ENCODE results near the gene DSCAM. TPM values are rescaled to one million over a fixed set of nuclear protein-coding genes. Genes with fewer than 3 reads are reported as not detected.

The DSCAM gene
- total and polyA plus RNA-seq, 4 donors = 0.02 to 0.25 (median 0.09) TPM

GRCh38 chr21:40699366-40699765, 147.6 kb downstream of the DSCAM start:
- Histone ChIP-seq H3K9me3 (ENCODE audit: control insufficient read depth in 4 of 4, insufficient read depth in 3 of 4, low read length in 3 of 4) (no peaks in the 10 kb centered on the region), H3K4me1 (ENCODE audit: control insufficient read depth in 5 of 5, insufficient read depth in 5 of 5, low read length in 5 of 5) (no peaks in the 10 kb centered on the region), H3K4me3 (no peak overlapping the region), H3K9ac (ENCODE audit: insufficient read depth in 1 of 2, low read length in 2 of 2) (no peak overlapping the region), H3K36me3 (ENCODE audit: control insufficient read depth in 4 of 4, insufficient read depth in 4 of 4, low read length in 4 of 4) (no peaks in the 10 kb centered on the region), H3K27ac (ENCODE audit: low read depth in 1 of 2, low read length in 1 of 2) (no peak overlapping the region), H3K27me3 (ENCODE audit: control insufficient read depth in 3 of 3, insufficient read depth in 3 of 3, low read length in 2 of 3) (peaks cover 0 to 2% (median 0%) of the 10 kb centered on the region in 3 donors)
- ATAC-seq (ENCODE audit: insufficient read depth, low FRiP score) (no peak), DNase-seq (no peak)
- WGBS, 2 donors = 75 to 85% methylated on average over 3 of the region's 3 CpGs
- no peak for TF ChIP-seq CTCF (IDR thresholded peaks at IDR 0.05; ENCODE audit: control extremely low read depth, extremely low read depth)

- WGBS, 2 donors = 91 to 92% methylated on average over 6 of the region's 6 CpGs
- ATAC-seq (ENCODE audit: insufficient read depth, low FRiP score) (no peak), DNase-seq (no peak)
- no peaks in the 10 kb centered on the region for H3K4me1 ChIP-seq (ENCODE audit: control insufficient read depth in 5 of 5, insufficient read depth in 5 of 5, low read length in 5 of 5)
- no peak for TF ChIP-seq CTCF (IDR thresholded peaks at IDR 0.05; ENCODE audit: control extremely low read depth, extremely low read depth)
- H3K9me3 ChIP-seq (ENCODE audit: control insufficient read depth in 4 of 4, insufficient read depth in 3 of 4, low read length in 3 of 4) = no peaks in the 10 kb centered on the region
- H3K27ac ChIP-seq (ENCODE audit: low read depth in 1 of 2, low read length in 1 of 2) = no peak overlapping the region
- H3K36me3 ChIP-seq (ENCODE audit: control insufficient read depth in 4 of 4, insufficient read depth in 4 of 4, low read length in 4 of 4) = no peaks in the 10 kb centered on the region
- peaks cover 0 to 2% (median 0%) of the 10 kb centered on the region in 3 donors for H3K27me3 ChIP-seq (ENCODE audit: control insufficient read depth in 3 of 3, insufficient read depth in 3 of 3, low read length in 2 of 3)
- H3K4me3 ChIP-seq = no peak overlapping the region
- no peak overlapping the region for H3K9ac ChIP-seq (ENCODE audit: insufficient read depth in 1 of 2, low read length in 2 of 2)
These were observed 150.7 kb downstream of the DSCAM start for GRCh38 chr21:40696246-40696645.

GRCh38 chr21:40689840-40690360, 157.1 kb downstream of the DSCAM start:
- no peaks in the 10 kb centered on the region for H3K4me1 ChIP-seq (ENCODE audit: control insufficient read depth in 5 of 5, insufficient read depth in 5 of 5, low read length in 5 of 5)
- no peaks in the 10 kb centered on the region for H3K27me3 ChIP-seq (ENCODE audit: control insufficient read depth in 3 of 3, insufficient read depth in 3 of 3, low read length in 2 of 3)
- H3K36me3 ChIP-seq (ENCODE audit: control insufficient read depth in 4 of 4, insufficient read depth in 4 of 4, low read length in 4 of 4) = no peaks in the 10 kb centered on the region
- 65% methylated on average over 4 of the region's 4 CpGs for WGBS, 2 donors
- no peak overlapping the region for H3K4me3 ChIP-seq
- ATAC-seq (ENCODE audit: insufficient read depth, low FRiP score) (no peak), DNase-seq (no peak)
- no peak overlapping the region for H3K9ac ChIP-seq (ENCODE audit: insufficient read depth in 1 of 2, low read length in 2 of 2)
- H3K27ac ChIP-seq (ENCODE audit: low read depth in 1 of 2, low read length in 1 of 2) = no peak overlapping the region
- peaks cover 0 to 3% (median 0%) of the 10 kb centered on the region in 4 donors for H3K9me3 ChIP-seq (ENCODE audit: control insufficient read depth in 4 of 4, insufficient read depth in 3 of 4, low read length in 3 of 4)
- TF ChIP-seq CTCF (IDR thresholded peaks at IDR 0.05; ENCODE audit: control extremely low read depth, extremely low read depth) = no peak

- 91 to 92% methylated on average over 4 of the region's 4 CpGs for WGBS, 2 donors
- no peaks in the 10 kb centered on the region for H3K36me3 ChIP-seq (ENCODE audit: control insufficient read depth in 4 of 4, insufficient read depth in 4 of 4, low read length in 4 of 4)
These were observed 157.7 kb downstream of the DSCAM start for GRCh38 chr21:40689217-40689616.

More at GRCh38 chr21:40689217-40689616, 157.7 kb downstream of the DSCAM start:
- ATAC-seq (ENCODE audit: insufficient read depth, low FRiP score) (no peak), DNase-seq (no peak)
- TF ChIP-seq CTCF (IDR thresholded peaks at IDR 0.05; ENCODE audit: control extremely low read depth, extremely low read depth) = no peak
- Histone ChIP-seq H3K9me3 (ENCODE audit: control insufficient read depth in 4 of 4, insufficient read depth in 3 of 4, low read length in 3 of 4) (peaks cover 0 to 3% (median 0%) of the 10 kb centered on the region in 4 donors), H3K4me3 (no peak overlapping the region), H3K27ac (ENCODE audit: low read depth in 1 of 2, low read length in 1 of 2) (no peak overlapping the region), H3K9ac (ENCODE audit: insufficient read depth in 1 of 2, low read length in 2 of 2) (no peak overlapping the region), H3K4me1 (ENCODE audit: control insufficient read depth in 5 of 5, insufficient read depth in 5 of 5, low read length in 5 of 5) (no peaks in the 10 kb centered on the region), H3K27me3 (ENCODE audit: control insufficient read depth in 3 of 3, insufficient read depth in 3 of 3, low read length in 2 of 3) (no peaks in the 10 kb centered on the region)

Data from lung (tissue), 12 donors.